GM23338 (cell line): ENCODE results near the gene MSN. TPM values are rescaled to one million over a fixed set of nuclear protein-coding genes. Genes with fewer than 3 reads are reported as not detected.

ENCODE experiments used
- ATAC-seq: fragments of 200-7000 bp; cut with Tn5 transposase; 3 replicates; pipeline ENCODE4 v1.9.1; 2020
- DNase-seq: peaks from one replicate; pipeline ENCODE4 v3.0.0-alpha.2; 2015; ENCODE audit warnings: low spot score
- H2AFZ ChIP-seq: fragments of 200-600 bp; sonication (generic); 2 replicates; pipeline ENCODE4 v1.8.0; 2016; ENCODE audit warnings: antibody characterized with exemption, mild to moderate bottlenecking, moderate library complexity
- H3F3A ChIP-seq: fragments of 200-600 bp; sonication (generic); replicated peaks from 2 replicates; pipeline ENCODE4 v1.8.0; 2017; ENCODE audit warnings: antibody characterized with exemption, mixed run types, low read depth
- H3K27ac ChIP-seq: fragments of 200-600 bp; sonication (generic); 2 replicates; pipeline ENCODE4 v1.6.1; 2016; ENCODE audit warnings: low read depth
- H3K27me3 ChIP-seq: fragments of 200-600 bp; sonication (generic); 2 replicates; pipeline ENCODE4 v1.8.0; 2016; ENCODE audit warnings: mild to moderate bottlenecking, mixed run types, moderate library complexity; ENCODE audit not compliant: insufficient read depth
- H3K36me3 ChIP-seq: fragments of 200-600 bp; sonication (generic); 2 replicates; pipeline ENCODE4 v1.8.0; 2016; ENCODE audit warnings: mild to moderate bottlenecking; ENCODE audit not compliant: insufficient read depth
- H3K4me1 ChIP-seq: fragments of 200-600 bp; sonication (generic); 2 replicates; pipeline ENCODE4 v1.8.0; 2016; ENCODE audit warnings: mild to moderate bottlenecking, moderate library complexity; ENCODE audit not compliant: insufficient read depth
- H3K4me2 ChIP-seq: fragments of 200-600 bp; sonication (generic); 2 replicates; pipeline ENCODE4 v1.7.1; 2017; ENCODE audit warnings: mixed run types
- H3K4me3 ChIP-seq: fragments of 200-600 bp; sonication (generic); 2 replicates; pipeline ENCODE4 v1.6.1; 2016; ENCODE audit warnings: mixed run types
- H3K79me2 ChIP-seq: fragments of 200-600 bp; sonication (generic); replicated peaks from 2 replicates; pipeline ENCODE4 v1.8.0; 2017; ENCODE audit warnings: mild to moderate bottlenecking; ENCODE audit not compliant: insufficient read depth
- H3K9me2 ChIP-seq: fragments of 200-600 bp; sonication (generic); 2 replicates; pipeline ENCODE4 v1.8.0; 2017; ENCODE audit not compliant: insufficient read depth
- H4K20me1 ChIP-seq: fragments of 200-600 bp; sonication (generic); replicated peaks from 2 replicates; pipeline ENCODE4 v1.8.0; 2017; ENCODE audit warnings: mild to moderate bottlenecking; ENCODE audit not compliant: insufficient read depth
- H3K27ac Mint-ChIP-seq: 2 replicates; pipeline ENCODE4 v1.8.0; 2020; ENCODE audit warnings: inconsistent platforms, mild to moderate bottlenecking, moderate library complexity, mixed read lengths
- H3K27me3 Mint-ChIP-seq: 3 replicates; pipeline ENCODE4 v1.8.0; 2022; ENCODE audit warnings: low read depth, mild to moderate bottlenecking, moderate library complexity, mixed read lengths, inconsistent platforms; ENCODE audit not compliant: insufficient read depth, poor library complexity
- H3K36me3 Mint-ChIP-seq: 3 replicates; pipeline ENCODE4 v1.8.0; 2021; ENCODE audit warnings: low read depth, mild to moderate bottlenecking, inconsistent platforms, moderate library complexity, mixed read lengths
- H3K4me1 Mint-ChIP-seq: 3 replicates; pipeline ENCODE4 v1.8.0; 2020; ENCODE audit warnings: mild to moderate bottlenecking, inconsistent platforms, mixed read lengths
- H3K4me3 Mint-ChIP-seq: 3 replicates; pipeline ENCODE4 v1.8.0; 2021; ENCODE audit warnings: moderate library complexity, mild to moderate bottlenecking, inconsistent platforms, mixed read lengths
- H3K9me3 Mint-ChIP-seq: 3 replicates; pipeline ENCODE4 v1.8.0; 2020; ENCODE audit warnings: moderate library complexity, mild to moderate bottlenecking, inconsistent platforms, mixed read lengths
- CREB1 ChIP-seq: fragments of 250-450 bp; sonication (Bioruptor Pico); IDR thresholded peaks from 2 replicates; pipeline ENCODE4 v1.5.0; 2020; ENCODE audit warnings: low read depth, mild to moderate bottlenecking, moderate library complexity
- CTCF ChIP-seq, 2 experiments: fragments of 200-600 bp in 1 of 2; sonication (generic) in 1 of 2; conservative IDR thresholded peaks; 2 replicates each; pipeline versions ENCODE4 v1.5.1 to v1.6.1; 2016 to 2017; ENCODE audit warnings: antibody characterized with exemption in 2 of 2, low read depth in 2 of 2, mild to moderate bottlenecking in 2 of 2, moderate library complexity in 1 of 2
- EZH2 ChIP-seq: fragments of 200-600 bp; sonication (generic); IDR thresholded peaks from one replicate; pipeline ENCODE4 v1.8.0; 2017; ENCODE audit warnings: antibody characterized with exemption, mild to moderate bottlenecking, low read depth; ENCODE audit not compliant: unreplicated experiment
- EZH2phosphoT487 ChIP-seq: fragments of 200-600 bp; sonication (generic); IDR thresholded peaks from one replicate; pipeline ENCODE4 v1.8.1; 2018; ENCODE audit warnings: antibody characterized with exemption; ENCODE audit not compliant: unreplicated experiment
- JUNB ChIP-seq: IDR thresholded peaks from one replicate; pipeline ENCODE4 v1.6.1; 2016; ENCODE audit warnings: antibody characterized with exemption; ENCODE audit not compliant: unreplicated experiment
- NANOG ChIP-seq: IDR thresholded peaks from 2 replicates; pipeline ENCODE4 v1.6.1; 2016; ENCODE audit warnings: antibody characterized with exemption, borderline replicate concordance
- POLR2AphosphoS5 ChIP-seq: IDR thresholded peaks from 2 replicates; pipeline ENCODE4 v1.6.1; 2016; ENCODE audit warnings: antibody characterized with exemption, low read depth
- STAT1 ChIP-seq: IDR thresholded peaks from one replicate; pipeline ENCODE4 v1.6.1; 2016; ENCODE audit warnings: antibody characterized with exemption; ENCODE audit not compliant: unreplicated experiment
- ZNF114 ChIP-seq: fragments of 250-450 bp; sonication (Bioruptor Pico); IDR thresholded peaks from 2 replicates; pipeline ENCODE4 v1.5.0; 2020; ENCODE audit warnings: mild to moderate bottlenecking, moderate library complexity
- ZNF331 ChIP-seq: fragments of 250-450 bp; sonication (Bioruptor Pico); IDR thresholded peaks from 2 replicates; pipeline ENCODE4 v1.5.0; 2020; ENCODE audit warnings: low read depth, mild to moderate bottlenecking, moderate library complexity
- polyA plus RNA-seq: library from polyadenylated mRNA; unstranded; fragments of >200 nt; fragmentation: Nextera tagmentation; extraction: Ambion mirVana; gene quantifications from 2 replicates; pipeline ENCODE4 v1.2.1, GENCODE V29; 2016
- total RNA-seq: library from RNA; depleted of rRNA; stranded (reverse); fragments of >200 nt; shearing (Covaris generic); gene quantifications from 2 replicates; pipeline ENCODE4 v1.2.3, GENCODE V29; 2014
- TF ChIP-seq, protein P1 (sequence below): IDR thresholded peaks from one replicate; pipeline ENCODE4 v1.6.1; 2018; ENCODE audit warnings: antibody characterized with exemption; ENCODE audit not compliant: unreplicated experiment
- TF ChIP-seq, protein P2 (sequence below): IDR thresholded peaks from 2 replicates; pipeline ENCODE4 v1.6.1; 2016; ENCODE audit warnings: antibody characterized with exemption
- TF ChIP-seq, protein P3 (sequence below): fragments of 250-450 bp; sonication (Bioruptor Pico); IDR thresholded peaks from 2 replicates; pipeline ENCODE4 v1.5.0; 2020; ENCODE audit warnings: mild to moderate bottlenecking, moderate library complexity

Gene MSN
- total and polyA plus RNA-seq, 2 experiments from 2014 or later, result 49.2 to 120 TPM

DNA sequence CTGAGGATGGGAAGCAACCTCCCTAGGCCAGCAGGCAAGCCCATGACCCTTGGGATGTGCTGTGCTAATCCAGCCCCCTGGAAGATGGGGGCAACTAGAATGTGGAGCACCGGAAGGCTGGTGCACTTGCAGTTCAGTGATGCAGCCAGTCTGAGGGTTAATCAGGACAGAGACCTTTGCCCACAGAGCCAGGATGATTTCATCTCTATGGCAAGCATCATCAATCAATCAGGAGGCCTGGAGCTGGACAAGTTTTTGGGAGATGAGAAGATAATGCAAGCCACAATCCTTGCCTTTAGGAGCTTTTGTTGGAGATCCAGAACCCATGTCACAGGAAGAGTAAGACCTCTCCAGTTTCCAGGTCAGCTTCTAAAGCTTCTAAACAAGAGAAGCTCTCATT, 15.4 kb upstream of the MSN start:
- peaks cover 2% of the 10 kb centered on the region; the same call in 1 of the 3 replicates for H3K4me1 Mint-ChIP-seq
- no peak for DNase-seq
- H3K4me3 ChIP-seq, result no peak overlapping the region
- no peaks in the 10 kb centered on the region for H3K9me3 Mint-ChIP-seq
- no peak overlapping the region for H3K4me2 ChIP-seq
- H4K20me1 ChIP-seq, result no peaks in the 10 kb centered on the region
- no peaks in the 10 kb centered on the region for H3K4me1 ChIP-seq
- no peaks in the 10 kb centered on the region for H3K36me3 Mint-ChIP-seq
- H3K4me3 Mint-ChIP-seq, result no peak overlapping the region
- H3K9me2 ChIP-seq, result no peaks in the 10 kb centered on the region
- no peaks in the 10 kb centered on the region for H3K36me3 ChIP-seq
- no peak for ATAC-seq
- no peak overlapping the region for H2AFZ ChIP-seq
- no peak overlapping the region for H3K27ac Mint-ChIP-seq
- H3K27ac ChIP-seq, result no peak overlapping the region
- no peaks in the 10 kb centered on the region for H3F3A ChIP-seq
- H3K27me3 ChIP-seq, result no peaks in the 10 kb centered on the region
- peaks cover 5% of the 10 kb centered on the region for H3K27me3 Mint-ChIP-seq
- no peak for TF ChIP-seq JUNB
- TF ChIP-seq STAT1, result no peak
- no peak for TF ChIP-seq ZNF114 (CRISPR knock-in tag)
- TF ChIP-seq, protein P1, sequence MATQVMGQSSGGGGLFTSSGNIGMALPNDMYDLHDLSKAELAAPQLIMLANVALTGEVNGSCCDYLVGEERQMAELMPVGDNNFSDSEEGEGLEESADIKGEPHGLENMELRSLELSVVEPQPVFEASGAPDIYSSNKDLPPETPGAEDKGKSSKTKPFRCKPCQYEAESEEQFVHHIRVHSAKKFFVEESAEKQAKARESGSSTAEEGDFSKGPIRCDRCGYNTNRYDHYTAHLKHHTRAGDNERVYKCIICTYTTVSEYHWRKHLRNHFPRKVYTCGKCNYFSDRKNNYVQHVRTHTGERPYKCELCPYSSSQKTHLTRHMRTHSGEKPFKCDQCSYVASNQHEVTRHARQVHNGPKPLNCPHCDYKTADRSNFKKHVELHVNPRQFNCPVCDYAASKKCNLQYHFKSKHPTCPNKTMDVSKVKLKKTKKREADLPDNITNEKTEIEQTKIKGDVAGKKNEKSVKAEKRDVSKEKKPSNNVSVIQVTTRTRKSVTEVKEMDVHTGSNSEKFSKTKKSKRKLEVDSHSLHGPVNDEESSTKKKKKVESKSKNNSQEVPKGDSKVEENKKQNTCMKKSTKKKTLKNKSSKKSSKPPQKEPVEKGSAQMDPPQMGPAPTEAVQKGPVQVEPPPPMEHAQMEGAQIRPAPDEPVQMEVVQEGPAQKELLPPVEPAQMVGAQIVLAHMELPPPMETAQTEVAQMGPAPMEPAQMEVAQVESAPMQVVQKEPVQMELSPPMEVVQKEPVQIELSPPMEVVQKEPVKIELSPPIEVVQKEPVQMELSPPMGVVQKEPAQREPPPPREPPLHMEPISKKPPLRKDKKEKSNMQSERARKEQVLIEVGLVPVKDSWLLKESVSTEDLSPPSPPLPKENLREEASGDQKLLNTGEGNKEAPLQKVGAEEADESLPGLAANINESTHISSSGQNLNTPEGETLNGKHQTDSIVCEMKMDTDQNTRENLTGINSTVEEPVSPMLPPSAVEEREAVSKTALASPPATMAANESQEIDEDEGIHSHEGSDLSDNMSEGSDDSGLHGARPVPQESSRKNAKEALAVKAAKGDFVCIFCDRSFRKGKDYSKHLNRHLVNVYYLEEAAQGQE, result no peak
- TF ChIP-seq, protein P2, sequence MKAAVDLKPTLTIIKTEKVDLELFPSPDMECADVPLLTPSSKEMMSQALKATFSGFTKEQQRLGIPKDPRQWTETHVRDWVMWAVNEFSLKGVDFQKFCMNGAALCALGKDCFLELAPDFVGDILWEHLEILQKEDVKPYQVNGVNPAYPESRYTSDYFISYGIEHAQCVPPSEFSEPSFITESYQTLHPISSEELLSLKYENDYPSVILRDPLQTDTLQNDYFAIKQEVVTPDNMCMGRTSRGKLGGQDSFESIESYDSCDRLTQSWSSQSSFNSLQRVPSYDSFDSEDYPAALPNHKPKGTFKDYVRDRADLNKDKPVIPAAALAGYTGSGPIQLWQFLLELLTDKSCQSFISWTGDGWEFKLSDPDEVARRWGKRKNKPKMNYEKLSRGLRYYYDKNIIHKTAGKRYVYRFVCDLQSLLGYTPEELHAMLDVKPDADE, result no peak
- no peak for TF ChIP-seq NANOG
- TF ChIP-seq EZH2phosphoT487, result no peak
- TF ChIP-seq CTCF (conservative IDR thresholded peaks at IDR 0.05; ENCODE audit: low read depth in 2 of 2), result no peak
- TF ChIP-seq ZNF331 (CRISPR knock-in tag), result no peak
- no peak for TF ChIP-seq POLR2AphosphoS5
- TF ChIP-seq, protein P3, sequence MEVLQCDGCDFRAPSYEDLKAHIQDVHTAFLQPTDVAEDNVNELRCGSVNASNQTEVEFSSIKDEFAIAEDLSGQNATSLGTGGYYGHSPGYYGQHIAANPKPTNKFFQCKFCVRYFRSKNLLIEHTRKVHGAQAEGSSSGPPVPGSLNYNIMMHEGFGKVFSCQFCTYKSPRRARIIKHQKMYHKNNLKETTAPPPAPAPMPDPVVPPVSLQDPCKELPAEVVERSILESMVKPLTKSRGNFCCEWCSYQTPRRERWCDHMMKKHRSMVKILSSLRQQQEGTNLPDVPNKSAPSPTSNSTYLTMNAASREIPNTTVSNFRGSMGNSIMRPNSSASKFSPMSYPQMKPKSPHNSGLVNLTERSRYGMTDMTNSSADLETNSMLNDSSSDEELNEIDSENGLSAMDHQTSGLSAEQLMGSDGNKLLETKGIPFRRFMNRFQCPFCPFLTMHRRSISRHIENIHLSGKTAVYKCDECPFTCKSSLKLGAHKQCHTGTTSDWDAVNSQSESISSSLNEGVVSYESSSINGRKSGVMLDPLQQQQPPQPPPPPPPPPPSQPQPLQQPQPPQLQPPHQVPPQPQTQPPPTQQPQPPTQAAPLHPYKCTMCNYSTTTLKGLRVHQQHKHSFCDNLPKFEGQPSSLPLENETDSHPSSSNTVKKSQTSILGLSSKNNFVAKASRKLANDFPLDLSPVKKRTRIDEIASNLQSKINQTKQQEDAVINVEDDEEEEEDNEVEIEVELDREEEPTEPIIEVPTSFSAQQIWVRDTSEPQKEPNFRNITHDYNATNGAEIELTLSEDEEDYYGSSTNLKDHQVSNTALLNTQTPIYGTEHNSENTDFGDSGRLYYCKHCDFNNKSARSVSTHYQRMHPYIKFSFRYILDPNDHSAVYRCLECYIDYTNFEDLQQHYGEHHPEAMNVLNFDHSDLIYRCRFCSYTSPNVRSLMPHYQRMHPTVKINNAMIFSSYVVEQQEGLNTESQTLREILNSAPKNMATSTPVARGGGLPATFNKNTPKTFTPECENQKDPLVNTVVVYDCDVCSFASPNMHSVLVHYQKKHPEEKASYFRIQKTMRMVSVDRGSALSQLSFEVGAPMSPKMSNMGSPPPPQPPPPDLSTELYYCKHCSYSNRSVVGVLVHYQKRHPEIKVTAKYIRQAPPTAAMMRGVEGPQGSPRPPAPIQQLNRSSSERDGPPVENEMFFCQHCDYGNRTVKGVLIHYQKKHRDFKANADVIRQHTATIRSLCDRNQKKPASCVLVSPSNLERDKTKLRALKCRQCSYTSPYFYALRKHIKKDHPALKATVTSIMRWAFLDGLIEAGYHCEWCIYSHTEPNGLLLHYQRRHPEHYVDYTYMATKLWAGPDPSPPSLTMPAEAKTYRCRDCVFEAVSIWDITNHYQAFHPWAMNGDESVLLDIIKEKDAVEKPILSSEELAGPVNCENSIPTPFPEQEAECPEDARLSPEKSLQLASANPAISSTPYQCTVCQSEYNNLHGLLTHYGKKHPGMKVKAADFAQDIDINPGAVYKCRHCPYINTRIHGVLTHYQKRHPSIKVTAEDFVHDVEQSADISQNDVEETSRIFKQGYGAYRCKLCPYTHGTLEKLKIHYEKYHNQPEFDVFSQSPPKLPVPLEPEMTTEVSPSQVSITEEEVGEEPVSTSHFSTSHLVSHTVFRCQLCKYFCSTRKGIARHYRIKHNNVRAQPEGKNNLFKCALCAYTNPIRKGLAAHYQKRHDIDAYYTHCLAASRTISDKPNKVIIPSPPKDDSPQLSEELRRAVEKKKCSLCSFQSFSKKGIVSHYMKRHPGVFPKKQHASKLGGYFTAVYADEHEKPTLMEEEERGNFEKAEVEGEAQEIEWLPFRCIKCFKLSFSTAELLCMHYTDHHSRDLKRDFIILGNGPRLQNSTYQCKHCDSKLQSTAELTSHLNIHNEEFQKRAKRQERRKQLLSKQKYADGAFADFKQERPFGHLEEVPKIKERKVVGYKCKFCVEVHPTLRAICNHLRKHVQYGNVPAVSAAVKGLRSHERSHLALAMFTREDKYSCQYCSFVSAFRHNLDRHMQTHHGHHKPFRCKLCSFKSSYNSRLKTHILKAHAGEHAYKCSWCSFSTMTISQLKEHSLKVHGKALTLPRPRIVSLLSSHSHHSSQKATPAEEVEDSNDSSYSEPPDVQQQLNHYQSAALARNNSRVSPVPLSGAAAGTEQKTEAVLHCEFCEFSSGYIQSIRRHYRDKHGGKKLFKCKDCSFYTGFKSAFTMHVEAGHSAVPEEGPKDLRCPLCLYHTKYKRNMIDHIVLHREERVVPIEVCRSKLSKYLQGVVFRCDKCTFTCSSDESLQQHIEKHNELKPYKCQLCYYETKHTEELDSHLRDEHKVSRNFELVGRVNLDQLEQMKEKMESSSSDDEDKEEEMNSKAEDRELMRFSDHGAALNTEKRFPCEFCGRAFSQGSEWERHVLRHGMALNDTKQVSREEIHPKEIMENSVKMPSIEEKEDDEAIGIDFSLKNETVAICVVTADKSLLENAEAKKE, result no peak
- TF ChIP-seq CREB1 (CRISPR knock-in tag), result no peak
- TF ChIP-seq EZH2, result no peak
- no peaks in the 10 kb centered on the region for H3K79me2 ChIP-seq
